GDM1 (cell line): Measurements from ENCODE around the gene KCNK7.
"Not testable (repeated sequence)": the region's sequence is repeated elsewhere in the genome, so short reads cannot be mapped to it uniquely, and the experiment has no call there.

ENCODE experiments used
- DNase-seq: peaks from one replicate; lab custom pipeline; 2025; lab: John Stamatoyannopoulos, UW

Gene KCNK7

GRCh38 chr11:65572356-65573051 lies 23.1 kb downstream of the KCNK7 start, which contains the start of gene FAM89B:
Gene FAM89B, plus strand, starts transcription at chr11:65572538. Its CDS starts 132 bp downstream, at chr11:65572670.
- peak; percentile 82 for DNase-seq

- DNase-seq = no peak
Measured at GRCh38 chr11:65571940-65572339, 23.7 kb downstream of the KCNK7 start.

- no peak for DNase-seq
Measured at GRCh38 chr11:65571420-65571819, 24.2 kb downstream of the KCNK7 start.

GRCh38 chr11:65569973-65570918 lies 25.4 kb downstream of the KCNK7 start, which contains the start of gene ZNRD2:
Gene ZNRD2, plus strand, starts transcription at chr11:65570477. Its CDS starts 15 bp downstream, at chr11:65570492.
- DNase-seq = peak; percentile 98

GRCh38 chr11:65569164-65569972 lies 26.2 kb downstream of the KCNK7 start:
- no peak for DNase-seq

GRCh38 chr11:65565624-65566453 lies 29.8 kb downstream of the KCNK7 start:
- DNase-seq = no peak

- DNase-seq = not testable (repeated sequence)
Measured at GRCh38 chr11:65564879-65565559, 30.6 kb downstream of the KCNK7 start.

- DNase-seq = no peak
Measured at GRCh38 chr11:65563601-65564000, 32.0 kb downstream of the KCNK7 start.

- DNase-seq = no peak
Measured at GRCh38 chr11:65562788-65563187, 32.8 kb downstream of the KCNK7 start.

GRCh38 chr11:65562020-65562419 lies 33.6 kb downstream of the KCNK7 start:
- DNase-seq = no peak

GRCh38 chr11:65560555-65561418 lies 34.8 kb downstream of the KCNK7 start:
- no peak for DNase-seq

- no peak for DNase-seq
Measured at GRCh38 chr11:65559951-65560537, 35.6 kb downstream of the KCNK7 start.

GRCh38 chr11:65559535-65559934 lies 36.1 kb downstream of the KCNK7 start:
- DNase-seq = no peak

GRCh38 chr11:65558930-65559509 lies 36.6 kb downstream of the KCNK7 start:
- no peak for DNase-seq

GRCh38 chr11:65558002-65558929 lies 37.3 kb downstream of the KCNK7 start, which contains the start of gene LTBP3:
Gene LTBP3, minus strand, starts transcription at chr11:65558359. Its CDS starts 400 bp downstream, at chr11:65557959.
- peak; percentile 20 for DNase-seq

GRCh38 chr11:65557280-65558001 lies 38.2 kb downstream of the KCNK7 start:
- no peak for DNase-seq
